Bronchial epithelial cell (primary cell): Measurements from ENCODE around the gene LYL1. TPM values are rescaled to one million over a fixed set of nuclear protein-coding genes. Genes with fewer than 3 reads are reported as not detected.
A peak's percentile ranks its signal among the peaks of the same experiment; 100 is the strongest.

Experiments
- DNase-seq: peaks from one replicate; pipeline ENCODE4 v3.0.0-alpha.2; 2010; ENCODE audit warnings: low read depth
- FAIRE-seq: peaks from 2 replicates; lab custom pipeline; 2011; peaks lifted over from hg19 to GRCh38; lab: Jason Lieb, UNC
- H3K27me3 ChIP-seq: 2 replicates; pipeline ENCODE4 v1.5.1; 2011; ENCODE audit warnings: low read length; ENCODE audit not compliant: control insufficient read depth, insufficient read depth
- H3K36me3 ChIP-seq: 2 replicates; pipeline ENCODE4 v1.5.1; 2011; ENCODE audit warnings: low read length; ENCODE audit not compliant: control insufficient read depth, insufficient read depth
- H3K4me3 ChIP-seq: 2 replicates; pipeline ENCODE4 v1.5.1; 2011; ENCODE audit warnings: mild to moderate bottlenecking, low read depth, low read length, control low read depth
- total RNA-seq: library from RNA; depleted of rRNA; stranded (reverse); fragments of >200 nt; gene quantifications from 2 replicates; pipeline ENCODE4 v1.2.1, GENCODE V29; 2014
- TF ChIP-seq, protein P1 (sequence below): IDR thresholded peaks from 2 replicates; pipeline ENCODE4 v1.5.1; 2011; ENCODE audit warnings: mild to moderate bottlenecking, moderate library complexity, low read length, control low read depth, inconsistent platforms; ENCODE audit not compliant: insufficient read depth, severe bottlenecking

LYL1 gene
- total RNA-seq, 1 donor from 2014 or later: 1.3 TPM

DNA sequence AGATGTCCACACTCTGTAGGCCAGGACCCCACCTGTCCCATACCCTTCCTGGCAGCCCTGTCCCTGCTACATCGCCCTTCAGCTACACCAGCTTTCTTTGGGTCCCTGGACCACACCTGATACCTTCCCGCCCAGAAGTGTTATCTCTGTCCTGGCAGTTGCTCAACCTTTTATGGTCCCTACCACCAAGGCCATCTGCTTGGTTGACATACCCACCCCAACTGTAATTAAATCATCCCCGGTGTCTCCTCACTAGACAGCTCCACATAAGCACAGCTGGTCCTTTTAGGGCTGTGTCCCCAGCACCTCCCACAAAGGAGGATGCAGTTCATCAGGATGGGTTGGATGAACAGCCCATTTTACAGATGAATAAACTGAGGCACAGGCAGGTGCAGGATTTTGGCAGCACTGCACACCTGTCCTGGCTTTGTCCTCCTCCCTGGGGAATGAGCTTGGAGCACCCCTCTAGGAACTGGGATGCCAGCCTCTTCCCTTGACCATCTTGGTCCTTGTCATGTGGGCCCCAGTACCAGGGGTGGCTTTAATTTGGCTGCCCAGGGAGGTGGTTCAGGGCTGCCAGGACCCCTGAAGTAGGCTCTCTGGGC lies 28.3 kb upstream of the LYL1 start:
- H3K4me3 ChIP-seq: no peak overlapping the region
- TF ChIP-seq, protein P1, sequence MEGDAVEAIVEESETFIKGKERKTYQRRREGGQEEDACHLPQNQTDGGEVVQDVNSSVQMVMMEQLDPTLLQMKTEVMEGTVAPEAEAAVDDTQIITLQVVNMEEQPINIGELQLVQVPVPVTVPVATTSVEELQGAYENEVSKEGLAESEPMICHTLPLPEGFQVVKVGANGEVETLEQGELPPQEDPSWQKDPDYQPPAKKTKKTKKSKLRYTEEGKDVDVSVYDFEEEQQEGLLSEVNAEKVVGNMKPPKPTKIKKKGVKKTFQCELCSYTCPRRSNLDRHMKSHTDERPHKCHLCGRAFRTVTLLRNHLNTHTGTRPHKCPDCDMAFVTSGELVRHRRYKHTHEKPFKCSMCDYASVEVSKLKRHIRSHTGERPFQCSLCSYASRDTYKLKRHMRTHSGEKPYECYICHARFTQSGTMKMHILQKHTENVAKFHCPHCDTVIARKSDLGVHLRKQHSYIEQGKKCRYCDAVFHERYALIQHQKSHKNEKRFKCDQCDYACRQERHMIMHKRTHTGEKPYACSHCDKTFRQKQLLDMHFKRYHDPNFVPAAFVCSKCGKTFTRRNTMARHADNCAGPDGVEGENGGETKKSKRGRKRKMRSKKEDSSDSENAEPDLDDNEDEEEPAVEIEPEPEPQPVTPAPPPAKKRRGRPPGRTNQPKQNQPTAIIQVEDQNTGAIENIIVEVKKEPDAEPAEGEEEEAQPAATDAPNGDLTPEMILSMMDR: no peak
- H3K36me3 ChIP-seq: peaks cover 14% of the 10 kb centered on the region
- FAIRE-seq (peak; percentile 97), DNase-seq (no peak)
- H3K27me3 ChIP-seq: no peaks in the 10 kb centered on the region

DNA sequence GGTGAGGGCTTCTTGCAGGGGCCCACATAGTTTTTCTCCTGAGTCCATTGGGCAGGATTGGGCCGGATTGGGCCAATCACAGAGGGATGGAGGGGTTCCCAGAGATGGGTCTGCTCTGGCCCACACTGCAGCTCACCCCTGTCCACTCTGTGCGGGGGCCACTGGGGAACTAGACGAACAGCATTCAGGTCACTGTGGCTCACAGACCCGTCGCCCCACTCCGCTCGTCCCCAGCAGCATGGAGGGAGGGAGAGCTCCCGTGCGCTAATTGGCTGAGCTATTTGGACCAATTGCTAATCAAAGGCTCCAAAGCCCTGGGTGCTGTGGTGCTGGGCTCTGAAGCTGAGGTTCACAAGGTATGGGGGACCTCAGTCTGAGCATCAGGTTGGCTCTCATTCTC lies 26.7 kb upstream of the LYL1 start:
- DNase-seq: no peak
- no peak for FAIRE-seq
- TF ChIP-seq, protein P1: no peak
- no peak overlapping the region for H3K4me3 ChIP-seq
- no peaks in the 10 kb centered on the region for H3K27me3 ChIP-seq
- peaks cover 4% of the 10 kb centered on the region for H3K36me3 ChIP-seq

DNA sequence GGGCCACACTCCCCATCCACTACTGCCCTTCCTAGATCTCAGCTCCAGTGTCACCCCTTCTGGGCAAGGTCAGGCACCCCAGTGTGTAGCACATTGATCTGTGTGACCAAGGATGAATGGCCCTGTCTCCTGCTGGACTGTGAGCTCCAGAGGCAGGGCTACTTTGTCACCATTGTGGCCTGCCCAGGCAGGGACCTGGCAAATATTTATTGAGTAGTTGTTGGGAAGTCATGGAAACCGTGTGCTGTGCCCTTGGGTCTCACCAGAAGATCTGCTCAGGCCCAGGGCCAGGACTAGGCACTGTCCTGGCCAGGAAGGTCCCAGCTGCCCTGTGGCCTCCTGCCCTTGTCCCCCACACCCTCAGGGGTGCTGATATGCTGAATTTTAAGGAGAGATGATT lies 25.9 kb upstream of the LYL1 start:
- DNase-seq (no peak), FAIRE-seq (no peak)
- Histone ChIP-seq H3K27me3 (no peaks in the 10 kb centered on the region), H3K4me3 (no peak overlapping the region), H3K36me3 (peaks cover 4% of the 10 kb centered on the region)
- TF ChIP-seq, protein P1: no peak

DNA sequence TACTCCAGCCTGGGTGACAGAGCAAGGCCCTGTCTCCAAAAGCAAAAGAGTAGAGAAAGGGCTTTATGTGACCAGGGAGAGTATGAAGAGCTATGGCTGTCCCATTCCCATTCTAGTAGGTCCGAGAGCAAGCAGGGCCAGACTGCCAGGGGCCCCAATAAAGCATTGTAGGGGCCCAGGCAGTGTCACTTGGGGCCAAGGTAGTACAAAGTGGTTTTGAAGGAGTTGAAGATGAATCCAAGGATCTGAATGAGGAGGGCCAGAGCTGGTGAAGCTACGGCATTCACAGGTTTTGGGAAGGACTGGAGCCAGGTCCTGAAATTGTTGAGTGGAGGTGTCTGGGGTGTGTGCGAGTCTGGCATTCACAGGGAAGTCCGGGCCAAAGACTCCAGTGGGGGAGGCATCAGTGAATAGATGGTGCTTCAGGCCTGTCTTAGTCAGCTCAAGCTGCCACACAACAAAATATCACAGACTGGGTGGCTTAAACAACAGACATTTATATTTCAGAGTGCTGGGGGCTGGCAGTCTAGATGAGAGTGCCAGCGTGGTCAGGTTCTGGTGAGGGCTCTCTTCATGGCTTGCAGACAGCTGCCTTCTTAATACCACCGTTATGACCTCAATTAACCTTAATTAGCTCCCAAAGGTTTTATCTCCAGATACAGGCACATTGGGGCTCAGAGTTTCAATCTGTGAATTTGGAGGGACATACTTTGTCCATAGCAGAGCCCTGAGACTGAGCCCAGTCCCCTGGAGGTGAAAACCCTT lies 25.3 kb upstream of the LYL1 start:
- H3K4me3 ChIP-seq: no peak overlapping the region
- no peak for FAIRE-seq
- peaks cover 3% of the 10 kb centered on the region for H3K36me3 ChIP-seq
- no peaks in the 10 kb centered on the region for H3K27me3 ChIP-seq
- no peak for DNase-seq
- TF ChIP-seq, protein P1: no peak

DNA sequence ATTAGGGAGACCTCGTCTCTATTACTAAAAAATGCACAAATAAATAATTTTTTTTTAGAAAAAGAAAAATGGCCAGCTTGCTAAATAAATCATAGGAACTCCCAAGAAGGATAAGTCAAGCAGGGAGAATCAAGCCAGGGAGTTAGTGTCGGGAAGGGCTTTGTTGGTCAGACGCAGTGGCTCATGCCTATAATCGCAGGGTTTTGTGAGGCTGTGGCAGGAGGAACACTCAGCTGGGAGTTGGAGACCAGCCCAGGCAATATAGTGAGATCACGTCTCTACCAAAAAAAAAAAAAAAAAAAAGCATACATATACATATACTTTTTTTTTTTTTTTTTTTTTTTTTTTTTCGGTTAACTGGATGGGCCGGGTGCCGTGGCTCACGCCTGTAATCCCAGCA lies 24.4 kb upstream of the LYL1 start:
- Histone ChIP-seq H3K27me3 (no peaks in the 10 kb centered on the region), H3K36me3 (peaks cover 2% of the 10 kb centered on the region), H3K4me3 (no peak overlapping the region)
- FAIRE-seq (no peak), DNase-seq (no peak)
- TF ChIP-seq, protein P1: no peak
